Endothelial cell of umbilical vein (primary cell): ENCODE measurements around the gene ZFHX2. TPM values are rescaled to one million over a fixed set of nuclear protein-coding genes. Genes with fewer than 3 reads are reported as not detected.

Source experiments
- BruUV-seq: library from RNA; stranded (reverse); fragments of 400-500 nt; replicated peaks from 2 replicates; lab custom pipeline; 2021; lab: Mats Ljungman, UMichigan
- CTCF ChIA-PET: fragments of 300-600, 350-600 bp; sonication (Branson Sonifier 250); formaldehyde crosslinking; loops from one replicate; lab custom pipeline; 2021; ENCODE audit warnings: antibody characterized with exemption, inconsistent platforms; lab: Charles Lee
- POLR2A ChIA-PET: fragments of 300-600, 350-600 bp; sonication (Branson Sonifier 250); formaldehyde crosslinking; loops from one replicate; lab custom pipeline; 2021; ENCODE audit warnings: antibody characterized with exemption, inconsistent platforms; lab: Charles Lee
- DNase-seq: peaks from one replicate; pipeline ENCODE4 v3.0.0-alpha.2; 2011; ENCODE audit warnings: low read depth, low spot score
- FAIRE-seq: peaks from 2 replicates; lab custom pipeline; 2011; peaks lifted over from hg19 to GRCh38; lab: Jason Lieb, UNC
- H2AFZ ChIP-seq: 2 replicates; pipeline ENCODE4 v1.6.0; 2012; ENCODE audit warnings: low read depth, low read length, control low read depth, inconsistent platforms
- H3K27ac ChIP-seq: 2 replicates; pipeline ENCODE4 v1.5.1; 2011; ENCODE audit warnings: low read depth, mild to moderate bottlenecking, control low read depth, low read length, moderate library complexity; ENCODE audit not compliant: insufficient read depth
- H3K27me3 ChIP-seq, 2 experiments: 2 replicates each; pipeline versions ENCODE4 v1.6.0 to v1.6.1; 2011; ENCODE audit warnings: low read length in 2 of 2, mixed read lengths in 1 of 2; ENCODE audit not compliant: control insufficient read depth in 2 of 2, insufficient read depth in 2 of 2
- H3K36me3 ChIP-seq, 2 experiments: 2 replicates in 1 of 2; 3 replicates in 1 of 2; pipeline ENCODE4 v1.5.1; 2011; ENCODE audit warnings: low read length in 2 of 2, mild to moderate bottlenecking in 1 of 2, moderate library complexity in 1 of 2; ENCODE audit not compliant: control insufficient read depth in 2 of 2, insufficient read depth in 2 of 2; ENCODE audit errors: extremely low read depth in 1 of 2
- H3K4me1 ChIP-seq: 3 replicates; pipeline ENCODE4 v1.5.1; 2011; ENCODE audit warnings: mild to moderate bottlenecking, low read length; ENCODE audit not compliant: control insufficient read depth, insufficient read depth; ENCODE audit errors: extremely low read depth
- H3K4me2 ChIP-seq: 2 replicates; pipeline ENCODE4 v1.6.1; 2011; ENCODE audit warnings: low read length, control low read depth, mixed read lengths; ENCODE audit not compliant: insufficient read depth
- H3K4me3 ChIP-seq, 3 experiments: fragments of 200-600 bp in 1 of 3; sonication (generic), shearing (Covaris generic) in 1 of 3; replicated peaks in 1 of 3; 2 replicates each; pipeline ENCODE4 v1.5.1; 2011 to 2016; ENCODE audit warnings: control low read depth in 3 of 3, low read length in 3 of 3, mild to moderate bottlenecking in 2 of 3, inconsistent platforms in 1 of 3, low read depth in 1 of 3, moderate library complexity in 1 of 3; ENCODE audit not compliant: insufficient read depth in 1 of 3
- H3K79me2 ChIP-seq: 2 replicates; pipeline ENCODE4 v1.6.0; 2012; ENCODE audit warnings: low read length, inconsistent platforms; ENCODE audit not compliant: control insufficient read depth, insufficient read depth
- H3K9ac ChIP-seq: replicated peaks from 2 replicates; pipeline ENCODE3; 2011; ENCODE audit warnings: low read length, control low read depth; ENCODE audit not compliant: insufficient read depth; ENCODE audit errors: extremely low read depth
- H3K9me1 ChIP-seq: replicated peaks from 3 replicates; pipeline ENCODE4 v1.6.0; 2011; ENCODE audit warnings: mild to moderate bottlenecking, low read length; ENCODE audit not compliant: control insufficient read depth, insufficient read depth; ENCODE audit errors: extremely low read depth
- H3K9me3 ChIP-seq: replicated peaks from 2 replicates; pipeline ENCODE4 v1.5.1; 2012; ENCODE audit warnings: low read length, inconsistent platforms; ENCODE audit not compliant: control insufficient read depth, insufficient read depth
- H4K20me1 ChIP-seq: replicated peaks from 2 replicates; pipeline ENCODE3; 2011; ENCODE audit warnings: mild to moderate bottlenecking, low read length; ENCODE audit not compliant: control insufficient read depth, insufficient read depth; ENCODE audit errors: extremely low read depth
- CTCF ChIP-seq, 2 donors: IDR thresholded peaks; 1 replicate in 1 of 2; 2 replicates in 1 of 2; pipeline ENCODE4 v1.5.1; 2011; ENCODE audit warnings: low read length in 2 of 2, mild to moderate bottlenecking in 2 of 2, moderate library complexity in 2 of 2, control low read depth in 1 of 2, inconsistent platforms in 1 of 2, low read depth in 1 of 2; ENCODE audit not compliant: insufficient read depth in 1 of 2; ENCODE audit errors: extremely low read depth in 1 of 2
- EZH2 ChIP-seq: IDR thresholded peaks from 2 replicates; pipeline ENCODE4 v1.6.1; 2012; ENCODE audit warnings: borderline replicate concordance, low read depth, mild to moderate bottlenecking, moderate library complexity, low read length, inconsistent platforms; ENCODE audit not compliant: severe bottlenecking
- FOS ChIP-seq: IDR thresholded peaks from 2 replicates; pipeline ENCODE4 v1.6.1; 2011; ENCODE audit warnings: mild to moderate bottlenecking, low read length, moderate library complexity, borderline replicate concordance; ENCODE audit not compliant: insufficient read depth
- GATA2 ChIP-seq: IDR thresholded peaks from 2 replicates; pipeline ENCODE4 v1.7.0; 2011; ENCODE audit warnings: low read depth, mild to moderate bottlenecking, moderate library complexity, mixed read lengths, low read length; ENCODE audit not compliant: insufficient read length, insufficient read depth
- JUN ChIP-seq: IDR thresholded peaks from 2 replicates; pipeline ENCODE4 v1.6.1; 2011; ENCODE audit warnings: borderline replicate concordance, low read depth; ENCODE audit not compliant: insufficient read length, insufficient read depth
- MAX ChIP-seq: IDR thresholded peaks from 2 replicates; pipeline ENCODE4 v1.6.1; 2011; ENCODE audit not compliant: insufficient read depth, insufficient read length
- MYC ChIP-seq: IDR thresholded peaks from one replicate; pipeline ENCODE4 v1.6.1; 2011; ENCODE audit warnings: mild to moderate bottlenecking, low read depth, low read length
- POLR2A ChIP-seq: IDR thresholded peaks from 2 replicates; pipeline ENCODE4 v1.6.1; 2012; ENCODE audit warnings: low read depth, mild to moderate bottlenecking, control low read depth, low read length
- POLR2AphosphoS5 ChIP-seq: IDR thresholded peaks from 2 replicates; pipeline ENCODE4 v1.6.1; 2012; ENCODE audit warnings: low read depth, mild to moderate bottlenecking, control low read depth, low read length, moderate library complexity; ENCODE audit not compliant: insufficient read depth
- dilution Hi-C: fragments of 300-500 bp; cut with MboI; formaldehyde crosslinking; loops from one replicate; pipeline ENCODE4 v1.15.0; 2019; ENCODE audit warnings: low sequenced_read_pairs; ENCODE audit not compliant: extremely low pct_ligation_motif_present
- intact Hi-C: fragments of 100-400 bp; cut with micrococcal nuclease; formaldehyde crosslinking; loops from one replicate; pipeline ENCODE4 v1.10.0; 2022
- polyA plus RNA-seq, 4 experiments: library from polyadenylated mRNA; depleted of rRNA in 3 of 4; stranded (reverse) in 3 of 4; unstranded in 1 of 4; fragments of >200 nt; gene quantifications; 2 replicates each; pipeline versions ENCODE4 v1.2.1 to v1.2.3, GENCODE V29; 2011 to 2012; ENCODE audit warnings: missing spikeins in 1 of 4
- total RNA-seq: library from RNA; stranded (reverse); gene quantifications from 2 replicates; pipeline ENCODE4 v1.2.3, GENCODE V29; 2021

The ZFHX2 gene
- total and polyA plus RNA-seq, 2 donors (not counting 3 experiments of a cell fraction or from before 2014, with no cell fraction given) = 0.25 to 2.3 TPM

- CTCF ChIA-PET = interaction anchor here (1.0 kb wide), 1 partner anchor 66 kb away, joined by 4 read pairs; no protein-coding TSS in a partner anchor
These were observed 6.8 kb downstream of the ZFHX2 start for GRCh38 chr14:23544511-23545447.

GRCh38 chr14:23543403-23543802, 8.2 kb downstream of the ZFHX2 start:
- DNase-seq (no peak), FAIRE-seq (no peak)
- Histone ChIP-seq H3K9me1 (no peaks in the 10 kb centered on the region), H3K27ac (no peak overlapping the region), H3K9ac (no peak overlapping the region), H3K9me3 (no peaks in the 10 kb centered on the region), H3K4me3 (no peak overlapping the region), H3K4me1 (no peaks in the 10 kb centered on the region), H3K36me3 (no peaks in the 10 kb centered on the region), H3K4me2 (no peak overlapping the region), H3K79me2 (no peaks in the 10 kb centered on the region), H2AFZ (no peak overlapping the region), H4K20me1 (no peaks in the 10 kb centered on the region), H3K27me3 (peaks cover 0 to 10% of the 10 kb centered on the region in 2 experiments)
- intact Hi-C loops (no loop called here), dilution Hi-C loops (no loop called here)
- TF ChIP-seq MAX (no peak), POLR2AphosphoS5 (no peak), POLR2A (no peak), FOS (no peak), CTCF (IDR thresholded peaks at IDR 0.05; ENCODE audit: extremely low read depth in 1 of 2, insufficient read depth in 1 of 2, low read depth in 1 of 2, low read length in 2 of 2) (no peak), GATA2 (no peak), EZH2 (no peak), JUN (no peak), MYC (no peak)
- ChIA-PET POLR2A (no interaction called here), CTCF (interaction anchor here (2.8 to 3.5 kb wide), 3 partner anchors 15 to 65 kb away, joined by 10 to 17 read pairs (median 12); no protein-coding TSS in a partner anchor)
- no TSS peak for BruUV-seq

More at GRCh38 chr14:23544511-23545447, 6.8 kb downstream of the ZFHX2 start:
- FAIRE-seq (no peak), DNase-seq (no peak)
- H3K9me3 ChIP-seq = no peaks in the 10 kb centered on the region
- H3K9me1 ChIP-seq = no peaks in the 10 kb centered on the region
- H3K27me3 ChIP-seq = peaks cover 12 to 21% of the 10 kb centered on the region in 2 experiments
- no peak overlapping the region for H3K9ac ChIP-seq
- H3K4me3 ChIP-seq = no peak overlapping the region
- no peaks in the 10 kb centered on the region for H3K79me2 ChIP-seq
- H3K4me1 ChIP-seq = no peaks in the 10 kb centered on the region
- no peak for TF ChIP-seq GATA2
- TF ChIP-seq EZH2 = no peak
- H3K36me3 ChIP-seq = no peaks in the 10 kb centered on the region
- intact Hi-C loops (no loop called here), dilution Hi-C loops (no loop called here)
- BruUV-seq = no TSS peak
- POLR2A ChIA-PET = no interaction called here
- H2AFZ ChIP-seq = peak overlapping the region; percentile 6
- H3K27ac ChIP-seq = no peak overlapping the region
- H3K4me2 ChIP-seq = no peak overlapping the region
- no peaks in the 10 kb centered on the region for H4K20me1 ChIP-seq
